Keratinocyte (primary cell): ENCODE results near the gene LYPD6B.

Source experiments
- EZH2 ChIP-seq: IDR thresholded peaks from one replicate; pipeline ENCODE4 v1.6.1; 2012; ENCODE audit warnings: inconsistent platforms, mild to moderate bottlenecking, low read length, moderate library complexity
- TF ChIP-seq, protein P1 (sequence below), 3 experiments: IDR thresholded peaks in 1 of 3; conservative IDR thresholded peaks in 1 of 3; optimal IDR thresholded peaks in 1 of 3; 2 replicates in 2 of 3; 3 replicates in 1 of 3; pipeline versions ENCODE3 to v1.5.1; 2011; ENCODE audit warnings: low read length in 3 of 3, mild to moderate bottlenecking in 3 of 3, moderate library complexity in 2 of 3, control low read depth in 1 of 3, inconsistent platforms in 1 of 3; ENCODE audit not compliant: insufficient read depth in 2 of 3; ENCODE audit errors: extremely low read depth in 1 of 3

DNA sequence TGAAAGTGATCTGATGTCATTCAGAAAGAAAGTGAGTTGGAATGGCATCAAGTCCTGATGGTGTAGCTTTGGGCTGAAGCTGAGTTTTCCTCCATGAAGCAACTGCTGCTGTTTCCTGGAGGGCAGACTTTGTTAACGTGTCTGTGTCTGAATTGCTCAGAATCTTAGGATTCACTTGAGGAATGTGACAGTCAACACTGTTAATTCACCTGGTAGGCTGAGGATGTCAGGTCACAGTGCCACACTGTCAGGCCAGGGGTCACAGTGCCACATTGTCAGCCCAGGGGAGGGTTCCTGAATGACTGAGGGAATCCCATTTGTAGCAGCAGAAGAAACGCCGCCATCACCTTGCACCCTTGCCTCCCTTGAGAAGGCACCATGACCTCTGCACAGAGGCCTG lies 39.4 kb downstream of the LYPD6B start:
- TF ChIP-seq, protein P1, sequence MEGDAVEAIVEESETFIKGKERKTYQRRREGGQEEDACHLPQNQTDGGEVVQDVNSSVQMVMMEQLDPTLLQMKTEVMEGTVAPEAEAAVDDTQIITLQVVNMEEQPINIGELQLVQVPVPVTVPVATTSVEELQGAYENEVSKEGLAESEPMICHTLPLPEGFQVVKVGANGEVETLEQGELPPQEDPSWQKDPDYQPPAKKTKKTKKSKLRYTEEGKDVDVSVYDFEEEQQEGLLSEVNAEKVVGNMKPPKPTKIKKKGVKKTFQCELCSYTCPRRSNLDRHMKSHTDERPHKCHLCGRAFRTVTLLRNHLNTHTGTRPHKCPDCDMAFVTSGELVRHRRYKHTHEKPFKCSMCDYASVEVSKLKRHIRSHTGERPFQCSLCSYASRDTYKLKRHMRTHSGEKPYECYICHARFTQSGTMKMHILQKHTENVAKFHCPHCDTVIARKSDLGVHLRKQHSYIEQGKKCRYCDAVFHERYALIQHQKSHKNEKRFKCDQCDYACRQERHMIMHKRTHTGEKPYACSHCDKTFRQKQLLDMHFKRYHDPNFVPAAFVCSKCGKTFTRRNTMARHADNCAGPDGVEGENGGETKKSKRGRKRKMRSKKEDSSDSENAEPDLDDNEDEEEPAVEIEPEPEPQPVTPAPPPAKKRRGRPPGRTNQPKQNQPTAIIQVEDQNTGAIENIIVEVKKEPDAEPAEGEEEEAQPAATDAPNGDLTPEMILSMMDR (optimal IDR thresholded peaks at IDR 0.05 in 1 of 3, IDR thresholded peaks at IDR 0.05 in 1 of 3, conservative IDR thresholded peaks at IDR 0.05 in 1 of 3; ENCODE audit: extremely low read depth in 1 of 3, insufficient read depth in 2 of 3, low read length in 3 of 3), result no peak
- no peak for TF ChIP-seq EZH2
